NB4 (cell line): ENCODE data around the gene UBR1.

Experiments used
- DNase-seq: peaks from one replicate; pipeline ENCODE4 v3.0.0; 2010; ENCODE audit warnings: low read depth
- H3K4me3 ChIP-seq: one replicate; pipeline ENCODE4 v1.5.1; 2011; ENCODE audit warnings: mild to moderate bottlenecking, low read depth, low read length, moderate library complexity
- MAX ChIP-seq: IDR thresholded peaks from 2 replicates; pipeline ENCODE4 v1.6.1; 2011; ENCODE audit warnings: low read depth, low read length
- MYC ChIP-seq: IDR thresholded peaks from 2 replicates; pipeline ENCODE4 v1.6.1; 2011; ENCODE audit warnings: low read depth, low read length
- POLR2A ChIP-seq: IDR thresholded peaks from 2 replicates; pipeline ENCODE4 v1.6.1; 2011; ENCODE audit warnings: mild to moderate bottlenecking; ENCODE audit not compliant: insufficient read length; ENCODE audit errors: extremely low read depth
- TF ChIP-seq, protein P1 (sequence below): IDR thresholded peaks from one replicate; pipeline ENCODE4 v1.5.1; 2012; ENCODE audit warnings: low read depth, low read length

UBR1 gene

GRCh38 chr15:43144512-43144911 is 38.7 kb upstream of the UBR1 start:
- H3K4me3 ChIP-seq: no peak overlapping the region
- TF ChIP-seq MYC (no peak), MAX (no peak), POLR2A (no peak)
- TF ChIP-seq, protein P1, sequence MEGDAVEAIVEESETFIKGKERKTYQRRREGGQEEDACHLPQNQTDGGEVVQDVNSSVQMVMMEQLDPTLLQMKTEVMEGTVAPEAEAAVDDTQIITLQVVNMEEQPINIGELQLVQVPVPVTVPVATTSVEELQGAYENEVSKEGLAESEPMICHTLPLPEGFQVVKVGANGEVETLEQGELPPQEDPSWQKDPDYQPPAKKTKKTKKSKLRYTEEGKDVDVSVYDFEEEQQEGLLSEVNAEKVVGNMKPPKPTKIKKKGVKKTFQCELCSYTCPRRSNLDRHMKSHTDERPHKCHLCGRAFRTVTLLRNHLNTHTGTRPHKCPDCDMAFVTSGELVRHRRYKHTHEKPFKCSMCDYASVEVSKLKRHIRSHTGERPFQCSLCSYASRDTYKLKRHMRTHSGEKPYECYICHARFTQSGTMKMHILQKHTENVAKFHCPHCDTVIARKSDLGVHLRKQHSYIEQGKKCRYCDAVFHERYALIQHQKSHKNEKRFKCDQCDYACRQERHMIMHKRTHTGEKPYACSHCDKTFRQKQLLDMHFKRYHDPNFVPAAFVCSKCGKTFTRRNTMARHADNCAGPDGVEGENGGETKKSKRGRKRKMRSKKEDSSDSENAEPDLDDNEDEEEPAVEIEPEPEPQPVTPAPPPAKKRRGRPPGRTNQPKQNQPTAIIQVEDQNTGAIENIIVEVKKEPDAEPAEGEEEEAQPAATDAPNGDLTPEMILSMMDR: no peak
- DNase-seq: no peak

DNA sequence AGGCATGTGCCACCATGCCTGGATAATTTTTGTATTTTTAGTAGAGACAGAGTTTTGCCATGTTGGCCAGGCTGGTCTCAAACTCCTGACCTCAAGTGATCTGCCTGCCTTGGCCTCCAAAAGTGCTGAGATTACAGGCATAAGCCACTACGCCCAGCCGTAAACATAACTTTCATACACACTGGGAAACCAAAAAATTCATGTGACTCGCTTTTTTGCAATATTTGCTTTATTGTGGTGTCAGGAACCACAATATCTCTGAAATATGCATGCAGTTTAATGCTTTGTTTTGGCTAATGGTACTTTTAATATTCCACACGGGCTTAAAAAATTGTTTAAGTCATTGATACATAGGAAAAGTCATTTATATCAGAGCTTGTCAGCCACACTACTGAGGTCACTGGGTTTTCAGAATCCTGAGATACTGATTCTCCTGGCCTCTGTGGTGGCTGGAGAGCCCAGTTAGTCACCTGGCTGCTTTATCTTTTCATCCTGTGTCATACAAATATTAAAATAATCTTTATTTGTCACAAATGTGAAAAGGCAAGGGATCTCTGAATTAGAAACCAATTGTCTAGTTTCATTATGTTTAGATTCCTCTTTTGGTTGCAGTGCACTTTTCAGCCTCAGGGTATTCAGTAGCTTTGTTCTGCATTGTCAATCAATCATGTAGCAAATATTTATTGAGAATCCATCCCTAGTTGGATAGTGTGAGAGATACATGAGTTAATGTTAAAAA is 37.5 kb upstream of the UBR1 start:
- no peak for TF ChIP-seq MYC
- no peak for TF ChIP-seq POLR2A
- no peak for TF ChIP-seq MAX
- TF ChIP-seq, protein P1: no peak
- no peak overlapping the region for H3K4me3 ChIP-seq
- DNase-seq: no peak

GRCh38 chr15:43135351-43135750 is 29.5 kb upstream of the UBR1 start:
- H3K4me3 ChIP-seq: no peak overlapping the region
- DNase-seq: no peak
- TF ChIP-seq POLR2A (no peak), MAX (no peak), MYC (no peak)
- TF ChIP-seq, protein P1: no peak

GRCh38 chr15:43134157-43134635 is 28.4 kb upstream of the UBR1 start:
- DNase-seq: no peak
- TF ChIP-seq POLR2A: no peak
- TF ChIP-seq MAX: no peak
- no peak for TF ChIP-seq MYC
- TF ChIP-seq, protein P1: no peak
- H3K4me3 ChIP-seq: peak overlapping the region; percentile 72

GRCh38 chr15:43133430-43134156 is 27.8 kb upstream of the UBR1 start, which contains the start of gene TMEM62:
Gene TMEM62 (plus strand): TSS chr15:43133586. CDS start chr15:43133803, 217 bp downstream.
- TF ChIP-seq POLR2A: peak; percentile 79
- peak; percentile 48 for TF ChIP-seq MYC
- TF ChIP-seq, protein P1: no peak
- TF ChIP-seq MAX: peak; percentile 19; the same call in 1 of the 2 replicates
- DNase-seq: peak; percentile 87
- H3K4me3 ChIP-seq: peak within 1 kb of the TSS; percentile 72
